Inflammatory macrophage (primary cell): ENCODE results near the gene LSM14B.

Experiments
- DNase-seq, 2 donors: peaks; one replicate each; pipeline ENCODE4 v3.0.0-alpha.2; 2020 to 2022

The LSM14B gene

GRCh38 chr20:62133051-62133845 lies 11.0 kb downstream of the LSM14B start:
- peak; percentile 82 to 89 for DNase-seq

- no peak for DNase-seq
Observed at GRCh38 chr20:62133864-62134263, 11.6 kb downstream of the LSM14B start.

GRCh38 chr20:62134735-62135231 lies 12.5 kb downstream of the LSM14B start:
- DNase-seq = peak; percentile 25 to 70

DNA sequence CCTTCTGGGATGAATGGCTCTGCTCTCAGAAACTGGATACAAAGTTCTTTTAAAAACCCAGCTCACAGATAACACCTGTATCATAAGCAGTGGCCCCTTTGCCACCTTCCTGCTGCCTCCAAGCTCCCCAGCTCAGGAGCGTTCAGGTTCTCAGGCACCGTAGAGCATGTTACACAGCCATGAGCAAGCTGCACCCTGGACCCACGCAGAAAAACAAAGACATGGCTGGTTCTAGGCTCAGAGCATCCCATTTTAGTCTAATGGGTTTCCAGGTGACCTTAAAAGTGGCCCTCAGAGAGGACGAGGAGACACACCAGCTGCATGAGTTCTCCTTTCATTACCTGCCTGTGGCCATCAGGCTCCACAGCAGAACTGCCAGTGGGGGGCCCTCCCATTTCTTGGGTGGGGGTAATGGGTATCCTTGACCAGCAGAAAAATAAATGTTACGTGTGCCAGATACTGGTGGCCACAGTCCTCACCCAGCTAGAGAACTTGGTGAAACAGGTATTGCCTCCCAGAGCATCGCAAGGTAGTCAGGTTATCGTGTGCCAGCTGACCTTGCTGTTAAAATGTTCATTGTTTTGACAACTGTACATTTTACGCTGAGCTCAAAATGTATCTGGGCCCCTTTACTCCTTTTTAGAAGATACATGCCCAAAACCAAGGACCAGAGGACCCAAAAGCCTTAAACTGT lies 13.4 kb downstream of the LSM14B start:
- no peak for DNase-seq

GRCh38 chr20:62136283-62137091 lies 14.2 kb downstream of the LSM14B start:
- peak; percentile 69 to 76 for DNase-seq

DNA sequence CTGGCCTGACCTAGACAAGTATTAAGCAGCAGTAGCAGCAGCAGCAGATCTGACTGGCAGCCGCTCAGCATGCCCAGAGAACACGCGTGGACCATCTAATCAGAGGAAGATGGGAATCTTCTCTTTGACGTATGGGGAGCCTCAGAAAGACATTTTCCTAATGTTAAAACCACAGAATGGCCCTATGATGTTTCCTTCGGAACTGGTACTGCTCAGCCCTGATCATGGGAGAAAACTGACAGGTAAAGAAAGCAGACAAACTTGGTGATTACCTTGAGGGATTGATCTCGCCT lies 14.8 kb downstream of the LSM14B start:
- no peak for DNase-seq

DNA sequence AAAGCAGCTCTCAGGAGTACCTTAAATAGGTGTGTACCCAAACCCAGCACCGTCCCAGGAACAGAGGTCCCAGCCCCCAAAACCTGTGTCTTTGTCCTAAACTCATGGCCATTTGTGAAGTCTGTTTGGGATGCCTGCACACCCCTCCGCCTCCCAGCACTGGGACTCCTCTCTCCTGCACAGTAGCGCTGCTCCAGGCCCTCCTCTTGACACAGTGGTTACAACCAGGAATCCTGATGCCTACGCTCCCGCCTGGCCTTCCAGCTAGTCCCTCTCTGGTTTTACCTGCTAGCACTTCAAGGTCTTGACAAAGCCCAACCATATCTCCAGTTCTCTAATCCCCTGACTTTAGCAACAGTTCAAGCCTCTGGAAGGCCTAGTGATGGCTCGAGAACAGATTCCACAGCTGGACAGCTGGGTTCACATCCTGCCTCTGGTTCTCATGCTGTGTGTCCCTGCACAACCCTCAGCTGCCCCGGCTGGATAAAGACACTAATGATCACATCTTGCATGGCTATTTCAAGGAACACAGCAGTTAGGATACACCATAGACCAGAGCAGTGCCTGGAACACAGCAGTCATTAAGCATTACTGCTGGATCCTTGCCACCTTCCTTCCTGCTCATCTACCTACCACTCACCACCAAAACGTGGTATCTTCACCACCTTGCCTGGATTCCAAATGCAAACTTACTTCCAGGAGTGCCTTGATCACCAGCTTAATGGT lies 15.4 kb downstream of the LSM14B start:
- DNase-seq = no peak

DNA sequence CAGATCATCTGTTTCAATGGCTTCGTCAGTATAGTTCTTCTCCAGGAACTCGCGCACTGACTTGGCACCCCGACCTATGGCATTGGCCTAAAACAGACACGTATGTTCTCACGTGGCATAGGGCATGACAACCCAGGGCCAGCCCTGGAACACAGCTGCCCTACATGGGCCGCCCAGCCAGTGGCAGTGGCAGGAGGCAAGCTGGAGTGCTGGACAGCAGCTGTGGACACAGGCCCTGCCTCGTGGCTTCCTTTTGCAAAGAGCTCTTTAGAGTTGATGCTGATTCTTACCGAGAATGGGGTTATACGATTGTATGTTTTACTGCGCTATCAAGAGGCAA lies 15.9 kb downstream of the LSM14B start:
- no peak for DNase-seq

DNA sequence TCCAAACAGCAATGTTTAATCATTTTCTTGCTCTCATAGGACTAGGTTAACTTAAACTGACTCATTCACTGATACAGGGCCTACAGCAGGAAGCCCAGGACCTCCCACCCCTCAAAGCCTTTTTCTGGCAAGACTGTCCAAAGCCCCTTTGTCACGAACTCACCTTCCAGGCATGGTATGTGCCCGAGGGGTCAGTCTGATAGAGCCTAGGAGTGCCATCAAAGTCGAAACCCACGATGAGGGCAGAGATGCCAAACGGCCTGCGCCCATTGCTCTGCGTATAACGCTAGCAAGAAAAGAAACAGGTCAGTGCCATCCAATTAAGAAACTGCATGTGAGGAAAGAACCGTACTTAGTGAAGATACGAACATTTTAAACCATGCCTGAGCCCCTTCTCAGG lies 16.6 kb downstream of the LSM14B start:
- no peak for DNase-seq

- DNase-seq = no peak
Observed at GRCh38 chr20:62139636-62140035, 17.4 kb downstream of the LSM14B start.

GRCh38 chr20:62141043-62141396 lies 18.7 kb downstream of the LSM14B start:
- no peak for DNase-seq

GRCh38 chr20:62141397-62142251 lies 19.3 kb downstream of the LSM14B start:
- DNase-seq = peak; percentile 91

DNA sequence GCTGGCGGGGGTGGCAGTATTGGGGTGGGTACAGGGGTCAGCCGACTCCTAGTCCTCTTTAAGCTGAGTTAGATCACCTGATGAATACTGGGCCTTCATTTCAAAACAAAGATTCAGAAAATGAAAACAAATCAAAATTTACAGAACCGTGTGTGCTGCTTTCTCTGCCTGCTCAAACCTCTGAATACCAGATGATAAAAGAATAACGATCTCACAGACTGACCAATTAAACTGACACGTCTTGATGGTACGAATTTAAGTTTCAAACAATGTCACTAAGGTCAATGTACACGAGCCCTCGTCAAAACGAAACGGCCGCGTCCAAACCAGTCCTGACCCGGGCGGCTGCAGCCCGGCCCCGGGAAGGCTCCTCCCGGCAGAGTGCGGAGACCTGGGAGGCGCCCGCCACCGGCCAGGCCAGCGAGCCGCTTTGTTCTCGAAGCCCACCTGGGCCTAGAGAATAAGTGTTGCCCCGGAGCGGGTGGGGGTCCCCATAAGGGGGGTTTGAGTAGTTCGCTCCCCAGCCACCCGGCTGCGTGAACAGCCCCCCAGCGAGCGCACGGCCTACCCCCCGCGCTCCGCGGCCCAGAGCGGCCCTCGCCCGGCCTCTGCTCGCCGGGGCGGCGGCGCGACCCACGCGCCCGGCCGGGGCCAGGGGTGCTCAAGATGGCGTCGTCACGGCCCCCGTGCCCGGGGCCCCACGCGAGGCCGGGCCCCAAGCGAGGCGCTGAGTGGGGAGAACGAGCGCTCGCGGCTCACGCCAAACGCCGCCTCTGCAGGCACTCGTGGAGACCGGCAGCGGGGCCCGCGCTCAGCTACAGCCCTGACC lies 20.2 kb downstream of the LSM14B start:
- peak; percentile 5 to 40 for DNase-seq

DNA sequence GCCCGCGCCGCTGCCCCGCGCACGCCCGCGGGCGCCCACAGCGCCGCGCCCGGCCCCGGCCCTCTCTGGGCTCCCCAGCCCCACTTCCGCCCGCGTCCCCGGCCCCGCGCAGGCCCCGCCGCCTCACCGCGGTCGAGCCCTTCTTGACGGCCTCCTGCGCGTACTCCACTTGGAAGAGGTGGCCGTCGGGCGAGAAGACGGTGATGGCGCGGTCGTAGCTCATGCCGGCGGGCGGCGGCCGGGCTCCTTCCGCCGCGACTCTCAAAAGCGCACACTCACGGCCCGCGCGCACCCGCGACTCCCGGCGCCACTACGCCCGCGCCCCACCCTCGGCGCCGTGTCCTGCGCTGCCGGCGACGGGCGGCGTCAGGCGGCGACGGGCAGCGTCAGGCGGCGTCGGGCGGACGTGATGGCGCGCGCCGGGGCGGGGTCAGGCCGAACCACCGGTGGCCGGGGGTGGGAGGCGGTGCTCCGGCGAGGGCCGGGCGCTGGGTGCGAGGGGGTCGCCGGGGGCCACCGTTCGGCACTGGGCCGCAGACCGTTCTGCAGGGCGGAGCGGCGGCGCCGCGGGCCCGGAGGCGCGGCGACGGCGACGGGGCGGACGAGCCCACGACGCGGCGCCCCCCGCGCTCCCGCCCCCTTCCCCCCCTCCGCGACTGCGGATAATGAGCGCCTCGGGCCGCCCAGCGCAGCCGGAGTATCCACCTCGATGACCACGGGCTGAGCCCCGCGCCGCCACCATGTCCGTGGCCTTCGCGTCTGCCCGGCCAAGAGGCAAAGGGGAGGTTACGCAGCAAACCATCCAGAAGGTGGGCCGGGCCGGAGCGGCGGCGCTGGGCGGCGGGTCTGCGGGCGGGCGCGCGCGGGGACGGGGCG lies 21.0 kb downstream of the LSM14B start, which contains the start of the genes PSMA7 and SS18L1:
TSS of gene PSMA7 (minus strand) at position 314 of the 876 bp plus-strand sequence. CDS start at position 223, 91 bp downstream.
TSS of gene SS18L1 (plus strand) at position 689 of the 876 bp plus-strand sequence. CDS start at position 741, 52 bp downstream.
- peak; percentile 90 to 95 for DNase-seq

- DNase-seq = peak; percentile 68 to 82
Observed at GRCh38 chr20:62143957-62144825, 21.9 kb downstream of the LSM14B start.

DNA sequence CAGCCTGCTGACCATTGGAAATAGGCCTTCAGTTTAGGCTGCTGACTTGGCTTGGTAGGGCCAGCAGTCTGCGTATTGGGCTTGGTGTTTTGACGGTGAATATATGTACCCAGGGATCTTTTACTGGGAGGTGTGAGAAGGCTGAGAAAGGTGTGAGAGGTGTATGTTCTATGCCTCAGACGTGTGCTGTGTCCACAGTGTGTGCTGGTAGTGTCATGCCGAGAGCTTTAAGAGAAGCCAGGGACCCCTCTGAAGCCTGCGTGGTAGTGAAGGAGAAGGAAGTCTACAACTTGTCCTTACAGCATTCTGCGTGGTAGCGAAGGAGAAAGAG lies 23.4 kb downstream of the LSM14B start:
- DNase-seq = no peak

DNA sequence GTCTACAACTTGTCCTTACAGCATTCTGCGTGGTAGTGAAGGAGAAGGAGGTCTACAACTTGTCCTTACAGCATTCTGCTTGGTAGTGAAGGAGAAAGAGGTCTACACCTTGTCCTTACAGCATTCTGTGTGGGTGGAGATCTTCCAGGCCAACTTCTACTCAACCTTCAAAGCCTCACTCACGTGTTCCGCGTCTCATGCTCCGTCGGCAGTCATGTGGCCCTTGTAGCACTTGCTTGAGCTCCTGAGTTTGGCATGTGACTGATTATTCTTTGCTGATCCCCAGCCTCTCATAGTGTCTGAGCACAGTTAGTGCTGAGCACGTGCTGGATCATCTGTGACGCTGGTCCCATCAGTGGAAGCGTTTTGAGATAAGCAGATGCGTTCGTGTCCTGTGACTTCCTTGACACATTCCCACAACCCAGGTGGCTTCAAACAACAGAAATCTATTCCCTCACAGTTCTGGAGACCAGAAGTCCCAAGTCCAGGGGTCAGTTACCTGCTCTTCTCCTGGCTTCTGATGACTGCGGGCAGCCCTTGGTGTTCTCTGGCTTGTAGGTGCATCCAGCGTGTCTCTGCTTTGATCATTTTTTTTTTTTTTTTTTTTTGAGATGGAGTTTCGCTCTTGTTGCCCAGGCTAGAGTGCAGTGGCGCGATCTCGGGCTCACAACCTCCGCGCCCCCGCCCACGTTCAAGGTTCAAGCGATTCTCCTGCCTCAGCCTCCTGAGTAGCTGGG lies 23.9 kb downstream of the LSM14B start:
- DNase-seq = no peak

GRCh38 chr20:62147125-62147524 lies 24.9 kb downstream of the LSM14B start:
- no peak for DNase-seq
